ENCODE data around the gene TMPRSS6. TPM values are rescaled to one million over a fixed set of nuclear protein-coding genes. Genes with fewer than 3 reads are reported as not detected.

TMPRSS6 gene
- total RNA-seq (under 1 TPM; 0.42 to 0.68 TPM), polyA plus RNA-seq (0.16 TPM)

- H3K4me1 ChIP-seq (ENCODE audit: insufficient read depth, low read length) = no peaks in the 10 kb centered on the region
- no peaks in the 10 kb centered on the region for H3K36me3 ChIP-seq (ENCODE audit: insufficient read depth, low read length)
- H3K27ac Mint-ChIP-seq = peak within 1 kb of the TSS in 1 of 8 donors; percentile 57
- no peak for DNase-seq
- H3K9me3 ChIP-seq (ENCODE audit: low read length) = no peaks in the 10 kb centered on the region
- no peak within 1 kb of the TSS for H3K27ac ChIP-seq (ENCODE audit: low read depth, low read length)
- no peaks in the 10 kb centered on the region for H3K27me3 ChIP-seq (ENCODE audit: insufficient read depth, low read length, poor library complexity, severe bottlenecking)
- H3K9me3 Mint-ChIP-seq = no peaks in the 10 kb centered on the region
- no peak within 1 kb of the TSS for H3K4me3 Mint-ChIP-seq
- peaks cover 0 to 3% (median 0%) of the 10 kb centered on the region in 3 donors for H3K36me3 Mint-ChIP-seq
- peaks cover 0 to 3% of the 10 kb centered on the region in 2 donors for H3K27me3 Mint-ChIP-seq
- H3K4me1 Mint-ChIP-seq = peaks cover 0 to 6% (median 0%) of the 10 kb centered on the region in 3 donors
- no peak within 1 kb of the TSS for H3K4me3 ChIP-seq (ENCODE audit: low read length)
- CTCF ChIA-PET = interaction anchor here (1.4 kb wide), 1 partner anchor 10 kb away, joined by 3 read pairs; no protein-coding TSS in a partner anchor
- POLR2A ChIA-PET = interaction anchor here (0.6 kb wide), 1 partner anchor 15 kb away, joined by 3 read pairs; no protein-coding TSS in a partner anchor
These were observed at the start of gene TMPRSS6 for GRCh38 chr22:37109242-37109917. TSS of gene TMPRSS6 (minus strand) at chr22:37109713. CDS start at chr22:37103417, 6,296 bp downstream.

- H3K9me3 Mint-ChIP-seq = no peaks in the 10 kb centered on the region
- peaks cover 0 to 3% of the 10 kb centered on the region in 2 donors for H3K27me3 Mint-ChIP-seq
- Histone ChIP-seq H3K4me3 (ENCODE audit: low read length) (no peak overlapping the region), H3K36me3 (ENCODE audit: insufficient read depth, low read length) (no peaks in the 10 kb centered on the region), H3K4me1 (ENCODE audit: insufficient read depth, low read length) (peaks cover 42% of the 10 kb centered on the region), H3K27me3 (ENCODE audit: insufficient read depth, low read length, poor library complexity, severe bottlenecking) (no peaks in the 10 kb centered on the region), H3K9me3 (ENCODE audit: low read length) (no peaks in the 10 kb centered on the region), H3K27ac (ENCODE audit: low read depth, low read length) (no peak overlapping the region)
- H3K4me1 Mint-ChIP-seq = peaks cover 67 to 76% (median 67%) of the 10 kb centered on the region in 3 donors
- H3K36me3 Mint-ChIP-seq = no peaks in the 10 kb centered on the region
- peak overlapping the region; percentile 34 to 99 (median 90) for H3K27ac Mint-ChIP-seq
- POLR2A ChIA-PET = no interaction called here
- CTCF ChIA-PET = no interaction called here
- H3K4me3 Mint-ChIP-seq = peak overlapping the region in 6 of 7 donors; percentile 20 to 74 (median 56)
- DNase-seq = no peak
These were observed 49.4 kb upstream of the TMPRSS6 start for GRCh38 chr22:37158963-37159290.

- no peaks in the 10 kb centered on the region for H3K9me3 Mint-ChIP-seq
- H3K4me1 ChIP-seq (ENCODE audit: insufficient read depth, low read length) = peaks cover 30% of the 10 kb centered on the region
- H3K27ac ChIP-seq (ENCODE audit: low read depth, low read length) = no peak overlapping the region
- H3K27me3 Mint-ChIP-seq = peaks cover 0 to 3% of the 10 kb centered on the region in 2 donors
- H3K4me3 Mint-ChIP-seq = peak overlapping the region in 4 of 7 donors; percentile 19 to 72 (median 52)
- H3K4me3 ChIP-seq (ENCODE audit: low read length) = no peak overlapping the region
- H3K4me1 Mint-ChIP-seq = peaks cover 54 to 63% (median 59%) of the 10 kb centered on the region in 3 donors
- CTCF ChIA-PET = interaction anchor here (1.3 to 2.4 kb wide), 2 partner anchors 36 to 42 kb away, joined by 3 to 7 read pairs; no protein-coding TSS in a partner anchor
- H3K27ac Mint-ChIP-seq = peak overlapping the region in 7 of 8 donors; percentile 51 to 99 (median 93)
- no peaks in the 10 kb centered on the region for H3K9me3 ChIP-seq (ENCODE audit: low read length)
- DNase-seq = no peak
- H3K27me3 ChIP-seq (ENCODE audit: insufficient read depth, low read length, poor library complexity, severe bottlenecking) = no peaks in the 10 kb centered on the region
- no peaks in the 10 kb centered on the region for H3K36me3 Mint-ChIP-seq
- H3K36me3 ChIP-seq (ENCODE audit: insufficient read depth, low read length) = no peaks in the 10 kb centered on the region
- POLR2A ChIA-PET = no interaction called here
These were observed 48.2 kb upstream of the TMPRSS6 start for GRCh38 chr22:37157516-37158285.

GRCh38 chr22:37156686-37157435 lies 47.3 kb upstream of the TMPRSS6 start:
- H3K27me3 Mint-ChIP-seq = peaks cover 0 to 3% of the 10 kb centered on the region in 2 donors
- peaks cover 0 to 2% (median 0%) of the 10 kb centered on the region in 3 donors for H3K36me3 Mint-ChIP-seq
- ChIA-PET CTCF (interaction anchor here (1.2 to 2.4 kb wide), 2 partner anchors 10 to 43 kb away, joined by 6 to 7 read pairs; no protein-coding TSS in a partner anchor), POLR2A (no interaction called here)
- no peaks in the 10 kb centered on the region for H3K9me3 ChIP-seq (ENCODE audit: low read length)
- no peak for DNase-seq
- H3K4me3 ChIP-seq (ENCODE audit: low read length) = no peak overlapping the region
- H3K27me3 ChIP-seq (ENCODE audit: insufficient read depth, low read length, poor library complexity, severe bottlenecking) = no peaks in the 10 kb centered on the region
- H3K4me1 ChIP-seq (ENCODE audit: insufficient read depth, low read length) = peaks cover 21% of the 10 kb centered on the region
- no peak overlapping the region for H3K27ac ChIP-seq (ENCODE audit: low read depth, low read length)
- H3K4me1 Mint-ChIP-seq = peaks cover 48 to 61% (median 51%) of the 10 kb centered on the region in 3 donors
- H3K9me3 Mint-ChIP-seq = no peaks in the 10 kb centered on the region
- peak overlapping the region in 2 of 7 donors; percentile 19 to 35 for H3K4me3 Mint-ChIP-seq
- H3K36me3 ChIP-seq (ENCODE audit: insufficient read depth, low read length) = no peaks in the 10 kb centered on the region
- H3K27ac Mint-ChIP-seq = peak overlapping the region in 7 of 8 donors; percentile 55 to 99 (median 83)

- CTCF ChIA-PET = interaction anchor here (1.2 to 2.4 kb wide), 2 partner anchors 11 to 43 kb away, joined by 6 to 7 read pairs; no protein-coding TSS in a partner anchor
- peak overlapping the region in 6 of 8 donors; percentile 42 to 96 (median 64) for H3K27ac Mint-ChIP-seq
These were observed 46.5 kb upstream of the TMPRSS6 start for GRCh38 chr22:37155971-37156370.

GRCh38 chr22:37154925-37155712 lies 45.6 kb upstream of the TMPRSS6 start:
- DNase-seq = no peak
- no peaks in the 10 kb centered on the region for H3K9me3 ChIP-seq (ENCODE audit: low read length)
- Mint-ChIP-seq H3K27ac (peak overlapping the region in 7 of 8 donors; percentile 9 to 93 (median 60)), H3K4me1 (peaks cover 52 to 63% (median 56%) of the 10 kb centered on the region in 3 donors), H3K27me3 (peaks cover 0 to 1% of the 10 kb centered on the region in 2 donors), H3K9me3 (no peaks in the 10 kb centered on the region), H3K4me3 (peak overlapping the region in 1 of 7 donors; percentile 9), H3K36me3 (peaks cover 0 to 7% (median 2%) of the 10 kb centered on the region in 3 donors)
- CTCF ChIA-PET = interaction anchor here (2.4 to 8.7 kb wide), 2 partner anchors 8 to 44 kb away, joined by 7 to 124 read pairs; no protein-coding TSS in a partner anchor
- no peak overlapping the region for H3K27ac ChIP-seq (ENCODE audit: low read depth, low read length)
- POLR2A ChIA-PET = no interaction called here
- peaks cover 23% of the 10 kb centered on the region for H3K4me1 ChIP-seq (ENCODE audit: insufficient read depth, low read length)
- no peaks in the 10 kb centered on the region for H3K27me3 ChIP-seq (ENCODE audit: insufficient read depth, low read length, poor library complexity, severe bottlenecking)
- no peaks in the 10 kb centered on the region for H3K36me3 ChIP-seq (ENCODE audit: insufficient read depth, low read length)
- H3K4me3 ChIP-seq (ENCODE audit: low read length) = no peak overlapping the region

More at GRCh38 chr22:37155971-37156370, 46.5 kb upstream of the TMPRSS6 start:
- H3K4me1 Mint-ChIP-seq = peaks cover 48 to 60% (median 51%) of the 10 kb centered on the region in 3 donors
- peaks cover 0 to 7% (median 0%) of the 10 kb centered on the region in 3 donors for H3K36me3 Mint-ChIP-seq
- Histone ChIP-seq H3K27ac (ENCODE audit: low read depth, low read length) (no peak overlapping the region), H3K4me3 (ENCODE audit: low read length) (no peak overlapping the region), H3K9me3 (ENCODE audit: low read length) (no peaks in the 10 kb centered on the region), H3K4me1 (ENCODE audit: insufficient read depth, low read length) (peaks cover 17% of the 10 kb centered on the region), H3K27me3 (ENCODE audit: insufficient read depth, low read length, poor library complexity, severe bottlenecking) (no peaks in the 10 kb centered on the region), H3K36me3 (ENCODE audit: insufficient read depth, low read length) (no peaks in the 10 kb centered on the region)
- H3K27me3 Mint-ChIP-seq = peaks cover 0 to 3% of the 10 kb centered on the region in 2 donors
- H3K4me3 Mint-ChIP-seq = peak overlapping the region in 1 of 7 donors; percentile 12
- POLR2A ChIA-PET = no interaction called here
- no peak for DNase-seq
- no peaks in the 10 kb centered on the region for H3K9me3 Mint-ChIP-seq

GRCh38 chr22:37153901-37154300 lies 44.4 kb upstream of the TMPRSS6 start:
- peaks cover 0 to 4% of the 10 kb centered on the region in 2 donors for H3K27me3 Mint-ChIP-seq
- Histone ChIP-seq H3K36me3 (ENCODE audit: insufficient read depth, low read length) (no peaks in the 10 kb centered on the region), H3K4me1 (ENCODE audit: insufficient read depth, low read length) (peaks cover 21% of the 10 kb centered on the region), H3K27me3 (ENCODE audit: insufficient read depth, low read length, poor library complexity, severe bottlenecking) (no peaks in the 10 kb centered on the region), H3K4me3 (ENCODE audit: low read length) (no peak overlapping the region), H3K9me3 (ENCODE audit: low read length) (no peaks in the 10 kb centered on the region), H3K27ac (ENCODE audit: low read depth, low read length) (no peak overlapping the region)
- H3K9me3 Mint-ChIP-seq = peaks cover 0 to 3% (median 0%) of the 10 kb centered on the region in 5 donors
- CTCF ChIA-PET = interaction anchor here (1.0 to 8.7 kb wide), 2 partner anchors 9 to 74 kb away, joined by 3 to 124 read pairs; no protein-coding TSS in a partner anchor
- H3K4me1 Mint-ChIP-seq = peaks cover 45 to 58% (median 51%) of the 10 kb centered on the region in 3 donors
- H3K27ac Mint-ChIP-seq = peak overlapping the region in 5 of 8 donors; percentile 44 to 96 (median 61)
- POLR2A ChIA-PET = no interaction called here
- DNase-seq = no peak
- no peak overlapping the region for H3K4me3 Mint-ChIP-seq
- peaks cover 0 to 13% (median 7%) of the 10 kb centered on the region in 3 donors for H3K36me3 Mint-ChIP-seq

Measured in CD8-positive, alpha-beta memory T cell (primary cell).